Femur (tissue), 1 donor: ENCODE results near the gene DIPK1C.

ENCODE experiments used
- DNase-seq: peaks from one replicate; pipeline ENCODE4 v3.0.0-alpha.2; 2017

The DIPK1C gene

DNA sequence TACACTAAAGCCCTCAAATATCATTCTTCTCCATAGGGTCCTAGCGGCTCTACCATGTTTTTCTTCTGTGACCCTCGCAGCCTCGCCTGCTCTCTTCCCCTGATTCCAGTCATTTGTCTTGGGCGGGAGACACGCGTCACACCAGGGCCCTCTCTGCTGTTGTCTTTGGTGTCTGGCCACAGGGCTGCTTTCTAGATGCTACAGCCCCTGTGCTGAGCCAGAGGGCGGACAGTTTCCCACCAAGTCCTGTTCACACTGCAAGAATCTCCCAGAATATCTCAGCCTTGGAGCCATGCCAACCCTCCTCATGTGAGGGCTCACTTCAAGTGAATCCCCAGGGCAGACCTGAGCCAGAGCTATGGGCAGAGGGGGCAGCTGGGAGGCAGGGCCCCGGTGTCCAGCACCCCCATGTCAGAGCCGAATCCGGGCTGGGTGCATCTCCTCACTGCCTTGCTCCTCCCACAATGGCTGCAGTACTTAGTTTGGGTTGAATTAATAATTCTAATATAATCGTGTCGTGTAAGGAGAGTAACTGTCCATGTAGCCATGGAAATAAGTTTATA is 42.1 kb downstream of the DIPK1C start:
- DNase-seq = no peak

DNA sequence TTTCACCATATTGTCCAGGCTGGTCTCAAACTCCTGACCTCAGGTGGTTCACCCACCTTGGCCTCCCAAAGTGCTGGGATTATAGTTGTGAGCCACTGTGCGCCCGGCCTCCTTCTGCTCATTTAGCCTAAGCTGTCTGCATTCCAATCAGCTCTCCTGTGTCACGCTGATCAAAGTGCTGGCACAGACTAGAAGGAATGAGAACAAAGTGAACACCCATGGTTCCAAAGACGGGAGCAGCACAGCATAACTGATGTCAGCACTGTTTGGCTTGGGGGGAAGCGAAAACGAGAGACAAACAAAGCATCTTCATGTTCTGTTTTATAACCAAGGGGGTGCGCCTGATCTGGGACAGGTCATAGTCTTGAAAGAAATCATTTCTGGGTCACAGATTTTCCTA is 43.3 kb downstream of the DIPK1C start:
- DNase-seq = no peak

DNA sequence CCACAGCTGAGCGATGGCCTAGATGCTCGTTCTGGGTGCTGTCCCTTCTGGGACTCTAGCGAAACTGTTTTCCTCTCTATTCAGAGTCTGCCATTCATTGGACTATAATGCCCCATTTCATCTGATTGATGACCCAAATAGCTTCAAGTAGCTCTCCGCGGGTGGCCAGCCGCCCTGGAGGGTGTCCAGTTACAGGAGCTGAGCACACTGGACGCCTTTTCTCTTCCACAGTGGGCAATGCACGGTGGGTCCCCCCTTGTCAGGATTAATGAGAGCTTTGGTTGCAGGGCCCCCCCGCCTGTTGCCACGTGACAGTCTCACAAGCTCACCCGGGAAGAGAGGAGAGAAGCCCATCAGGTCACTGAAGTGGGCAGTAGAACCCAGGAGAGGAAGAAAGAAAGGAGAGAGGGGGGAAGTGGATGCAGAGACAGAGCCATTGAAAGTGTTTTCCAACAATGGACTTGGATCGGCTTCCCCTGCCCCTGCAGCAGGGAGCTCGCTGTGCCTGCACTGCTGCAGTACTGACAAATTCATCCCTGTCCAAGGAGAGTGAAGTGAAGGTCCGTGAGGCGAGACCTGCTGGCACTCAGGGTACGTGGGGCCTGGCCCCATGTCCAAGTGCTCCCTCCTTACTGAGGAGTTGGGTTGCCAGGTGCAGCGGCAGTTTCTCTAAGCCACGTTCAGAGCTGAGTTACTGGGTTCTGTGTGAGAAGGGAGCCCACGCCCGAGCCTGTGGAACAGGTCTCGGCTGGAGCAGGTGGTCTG is 44.8 kb downstream of the DIPK1C start:
- DNase-seq = no peak

DNA sequence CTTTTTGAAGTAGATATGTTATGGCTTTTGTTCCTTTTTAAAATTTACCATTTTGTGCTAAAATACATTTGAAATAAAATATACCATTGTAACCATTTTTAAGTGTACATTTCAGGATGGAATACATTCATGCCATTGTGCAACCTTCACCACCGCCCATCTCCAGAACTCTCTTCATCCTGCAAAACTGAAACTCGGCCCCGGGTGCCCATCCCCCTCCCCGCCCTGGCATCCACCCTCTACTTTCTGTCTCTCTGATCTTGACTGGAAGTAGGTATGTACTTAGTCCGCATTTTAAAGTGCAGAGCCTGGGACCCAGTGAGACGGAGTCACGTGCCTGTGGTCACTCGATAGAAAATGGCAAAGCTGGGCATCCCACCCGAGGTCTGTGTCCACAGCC is 45.6 kb downstream of the DIPK1C start:
- DNase-seq = no peak

DNA sequence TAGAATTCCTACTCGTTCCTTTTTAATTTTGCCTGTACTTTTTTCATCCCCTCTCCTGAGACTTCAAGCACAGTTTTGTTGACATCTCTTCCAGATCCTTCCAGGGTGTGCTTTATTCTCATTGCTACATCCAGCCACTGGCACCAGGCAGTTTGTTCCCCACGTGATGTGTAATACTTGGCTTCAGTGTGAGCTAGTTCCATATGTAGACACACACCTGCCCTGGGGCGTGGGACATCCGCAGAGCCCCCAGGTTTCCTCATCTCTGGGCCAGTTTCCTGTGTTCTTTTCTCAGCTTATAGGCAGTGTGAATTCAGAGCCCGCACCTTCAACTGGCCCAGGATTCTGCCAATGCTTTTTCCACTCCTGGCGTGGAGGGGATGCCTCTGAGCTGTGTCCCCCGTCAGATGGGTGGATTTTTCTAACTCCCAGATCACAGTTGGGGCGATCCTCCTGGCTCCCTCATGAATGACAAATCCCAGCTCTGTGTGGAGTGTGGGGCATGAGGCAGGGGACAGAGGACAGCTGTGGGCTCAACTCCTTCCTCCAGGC is 46.6 kb downstream of the DIPK1C start:
- no peak for DNase-seq

DNA sequence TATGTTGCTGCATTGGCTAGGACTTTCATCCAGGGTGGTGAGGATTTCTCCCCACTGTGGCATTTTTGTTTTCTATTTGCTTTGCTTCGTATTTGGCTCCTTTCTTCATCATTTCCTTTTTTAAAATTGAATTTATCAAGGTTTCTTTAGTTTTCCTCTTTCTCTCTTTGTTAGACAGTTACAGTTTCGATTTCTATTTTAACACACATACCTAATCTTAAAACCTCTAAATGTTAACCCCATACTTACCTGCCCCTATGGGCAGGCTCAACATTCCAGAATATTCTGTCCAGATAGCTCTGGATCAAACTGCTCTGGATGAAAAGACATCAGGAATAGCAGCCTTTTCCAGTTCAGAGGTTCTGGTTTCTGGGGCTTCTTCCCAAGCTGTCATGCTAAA is 49.2 kb downstream of the DIPK1C start:
- no peak for DNase-seq

DNA sequence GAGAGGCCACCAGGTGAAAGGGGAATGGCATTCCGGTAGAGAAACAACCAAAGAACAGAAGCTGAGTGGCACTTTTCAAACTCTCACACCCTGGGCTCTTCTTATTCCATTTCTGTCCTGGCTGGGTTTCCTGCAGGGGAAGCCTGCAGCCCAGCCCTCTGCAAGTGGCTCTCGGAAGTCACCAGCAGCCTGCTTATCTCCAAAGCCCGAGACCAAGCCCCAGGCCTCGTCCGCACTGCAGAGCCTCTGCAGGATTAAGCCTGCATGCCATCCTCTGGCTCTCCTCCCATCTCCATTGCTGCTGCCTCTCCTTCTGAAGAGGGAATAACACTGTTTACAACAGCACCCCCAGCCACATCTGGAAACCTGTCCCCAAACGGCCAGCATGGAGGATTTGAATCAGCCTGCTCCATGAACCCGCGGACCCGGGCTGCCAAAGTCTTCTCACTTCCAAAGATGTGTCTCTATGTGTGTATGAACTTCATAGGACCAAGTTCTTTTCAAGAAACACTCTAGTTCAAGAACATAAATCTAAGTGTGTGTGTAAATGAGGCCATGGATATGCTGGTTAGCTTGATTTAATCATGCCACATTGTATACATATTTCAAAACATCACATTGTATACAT is 54.2 kb downstream of the DIPK1C start:
- no peak for DNase-seq

DNA sequence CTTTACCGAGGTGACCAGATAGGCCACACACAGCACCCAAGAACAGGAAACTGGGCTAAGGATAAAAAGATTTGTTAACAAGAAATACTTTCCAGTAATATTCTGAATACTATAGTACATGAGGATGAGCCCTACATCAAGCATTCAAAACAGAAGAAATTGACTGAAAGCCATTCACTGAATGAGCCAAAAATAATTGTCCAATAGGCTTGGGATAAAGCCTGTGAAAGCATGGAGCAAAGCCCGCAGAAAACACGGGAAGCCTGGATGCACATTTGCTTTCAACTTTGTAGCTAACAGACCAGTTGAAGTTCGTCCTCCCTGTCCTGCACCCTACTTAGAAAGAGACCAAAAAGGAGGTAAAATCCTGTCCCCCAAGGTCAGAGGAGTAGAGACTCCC is 56.3 kb downstream of the DIPK1C start:
- peak; percentile 32 for DNase-seq

DNA sequence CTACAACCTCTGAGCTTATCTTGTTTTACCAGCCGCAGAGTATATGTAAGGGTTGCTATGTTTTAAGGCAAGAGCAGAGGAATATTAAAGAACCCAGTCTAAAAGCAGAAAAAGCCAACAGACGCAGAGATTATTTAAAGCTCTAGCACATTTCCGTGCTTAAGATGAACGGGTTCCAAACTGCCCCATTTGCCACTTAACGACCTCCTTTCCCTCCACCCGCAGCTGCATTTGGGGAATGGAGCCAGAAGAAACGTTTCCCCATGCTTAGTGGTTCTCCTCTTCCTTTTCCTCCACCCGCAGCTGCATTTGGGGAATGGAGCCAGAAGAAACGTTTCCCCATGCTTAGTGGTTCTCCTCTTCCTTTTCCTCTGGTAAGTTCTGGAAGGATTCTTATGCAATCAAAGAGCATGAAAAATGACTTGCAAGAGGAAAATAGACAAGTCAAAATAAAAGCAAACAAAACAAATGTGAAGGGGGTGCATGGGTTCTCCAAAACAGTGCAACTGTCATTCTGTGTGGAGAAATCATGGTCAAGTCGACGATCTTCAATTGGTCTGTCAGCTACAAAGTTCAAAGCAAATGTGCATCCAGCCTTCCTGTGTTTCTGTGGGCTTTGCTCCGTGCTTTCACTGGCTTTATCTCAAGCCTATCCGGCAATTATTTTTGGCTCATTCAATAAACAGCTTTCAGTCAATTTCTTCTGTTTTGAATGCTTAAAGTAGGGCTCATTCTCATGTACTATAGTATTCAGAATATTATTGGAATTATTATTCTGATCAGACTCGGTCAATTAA is 57.8 kb downstream of the DIPK1C start:
- peak; percentile 66 for DNase-seq

DNA sequence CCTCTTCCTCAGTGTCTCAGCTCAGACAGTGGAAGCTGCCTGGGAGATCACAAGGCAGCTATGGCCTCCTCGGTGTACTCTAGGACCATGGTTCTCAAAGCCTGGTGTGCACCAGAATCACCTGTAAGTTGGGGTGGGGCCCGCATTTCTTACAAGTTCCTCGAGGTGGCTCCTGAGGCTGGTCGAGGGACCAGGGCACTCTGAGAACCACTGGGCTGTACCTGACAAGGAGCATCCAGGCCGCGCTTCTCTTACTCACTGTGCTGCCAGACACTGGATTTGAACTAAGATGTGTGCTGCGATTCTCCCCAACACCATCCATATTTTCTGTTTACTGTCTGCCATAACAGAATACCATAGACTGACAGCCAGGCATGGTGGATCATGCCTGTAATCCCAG is 59.5 kb downstream of the DIPK1C start:
- DNase-seq = no peak

DNA sequence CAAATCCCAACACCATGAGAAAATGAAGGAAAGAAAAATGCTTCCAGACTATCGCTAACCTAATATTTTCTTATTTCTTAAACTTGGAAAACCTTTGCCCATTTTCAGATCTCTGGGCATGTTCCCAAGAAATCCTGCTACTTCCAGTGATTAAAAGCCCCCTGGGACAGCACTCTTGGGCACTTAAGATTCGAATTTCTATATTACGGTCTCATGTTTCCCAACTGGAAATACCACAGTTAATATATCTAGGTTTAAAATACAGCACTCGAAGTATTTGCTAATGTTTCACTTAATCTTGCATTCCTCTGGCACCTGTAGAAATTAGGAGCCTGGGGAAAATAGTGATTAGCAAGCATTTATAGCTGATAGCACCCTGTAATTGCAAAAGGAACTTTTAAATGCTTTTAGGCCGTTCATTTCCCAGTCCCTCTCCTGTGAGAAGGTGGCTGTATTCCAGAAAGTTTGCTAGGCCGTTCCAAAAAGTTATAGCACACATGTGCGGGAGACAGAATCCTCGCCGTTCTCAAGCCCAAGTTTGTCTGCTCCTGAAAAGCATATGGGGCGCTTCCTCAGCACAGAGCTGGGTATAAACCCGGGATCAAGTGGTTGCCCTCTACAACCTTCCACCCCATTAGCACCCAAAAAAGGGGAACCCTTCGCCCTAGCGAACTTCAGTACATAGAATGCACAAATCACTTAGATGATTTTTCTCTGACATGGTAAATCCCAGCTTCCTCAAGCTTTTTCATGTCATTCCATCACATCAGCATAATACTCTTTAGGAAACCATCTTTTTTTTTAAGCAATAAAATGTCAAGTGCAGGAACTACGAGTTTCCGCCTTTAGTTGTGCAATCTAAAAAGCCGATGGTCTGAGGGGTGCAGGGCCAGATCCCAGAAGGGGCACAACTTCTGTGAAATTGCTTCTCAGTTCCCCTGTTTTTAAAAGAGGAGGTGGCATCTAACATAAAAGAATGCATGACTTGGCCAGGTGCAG is 60.6 kb downstream of the DIPK1C start:
- peak; percentile 68 for DNase-seq

DNA sequence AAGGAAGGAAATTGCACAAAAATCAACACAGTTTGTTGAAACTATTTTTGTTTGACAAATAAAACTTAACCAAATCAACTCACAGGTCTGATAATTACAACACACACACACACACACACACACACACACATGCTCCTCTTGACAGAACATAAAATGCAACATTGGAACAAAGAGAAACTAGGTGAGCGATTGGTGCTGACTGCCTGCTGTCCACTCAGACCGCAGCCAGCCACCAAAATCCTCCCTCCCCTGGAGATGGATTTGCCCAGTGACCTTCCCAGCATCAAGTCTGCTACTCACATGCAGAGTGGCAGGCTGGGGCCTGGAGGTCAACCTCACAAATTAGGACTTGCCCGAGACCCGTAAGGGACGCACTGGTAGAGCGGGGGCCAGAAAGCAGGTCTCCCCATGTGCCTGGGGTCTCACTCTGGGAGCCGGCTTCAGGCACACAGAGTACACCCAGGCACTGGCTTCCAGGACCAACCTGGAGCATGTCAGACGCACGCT is 61.4 kb downstream of the DIPK1C start:
- DNase-seq = no peak

DNA sequence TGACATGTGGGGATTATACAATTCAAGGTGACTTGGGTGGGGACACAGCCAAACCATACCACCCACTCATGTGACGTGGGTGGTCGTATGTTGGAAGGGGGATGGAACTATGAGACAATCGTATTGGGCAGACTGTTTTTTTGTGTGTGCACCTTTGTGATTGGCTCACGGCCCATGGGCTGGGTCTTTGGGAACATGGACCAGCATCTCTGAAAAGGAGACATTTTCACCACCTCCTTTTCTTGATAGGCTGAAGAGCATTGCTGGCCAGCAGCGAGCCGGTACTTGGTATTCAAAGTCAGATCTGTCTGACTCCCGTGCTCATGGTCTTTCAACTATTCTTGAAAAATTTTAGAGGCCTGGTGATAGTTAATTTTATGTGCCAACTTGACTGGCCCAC is 62.1 kb downstream of the DIPK1C start:
- no peak for DNase-seq

DNA sequence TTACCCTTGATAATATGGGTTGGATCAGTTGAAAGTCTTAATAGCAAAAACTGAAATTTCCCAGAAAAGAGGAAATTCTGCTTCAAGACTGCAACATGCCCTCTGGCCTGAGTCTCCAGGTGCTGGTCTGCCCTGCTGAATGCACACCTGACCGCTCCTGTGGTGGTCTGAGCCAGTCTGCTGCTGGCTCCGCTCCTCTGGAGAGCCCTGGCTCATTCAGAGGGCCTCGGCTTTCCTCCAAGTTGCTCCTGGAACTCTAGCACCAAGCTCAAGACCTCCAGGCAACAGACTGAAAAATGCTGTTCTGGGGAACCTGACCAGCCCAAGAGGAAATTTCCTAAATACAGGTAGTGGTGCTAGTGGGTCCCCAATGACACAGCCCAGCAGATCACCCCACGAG is 64.8 kb downstream of the DIPK1C start:
- no peak for DNase-seq

DNA sequence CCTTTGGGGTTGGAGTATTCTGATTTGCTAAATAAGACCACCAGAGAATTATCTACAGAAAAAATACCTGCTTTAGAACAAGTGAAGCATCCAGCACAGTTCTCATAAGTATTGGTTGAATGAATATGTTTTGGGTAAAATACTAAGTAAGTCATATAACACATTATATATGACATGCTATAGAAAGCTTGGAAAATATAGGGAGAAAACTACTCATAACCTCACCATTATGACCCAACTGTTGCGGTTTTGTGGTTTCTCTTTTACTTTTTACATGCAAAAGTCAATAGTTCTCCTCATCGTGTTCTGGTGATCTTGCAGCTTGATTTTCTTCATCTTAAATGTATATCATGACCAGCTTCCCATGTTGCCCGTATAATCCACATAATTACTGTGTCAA is 66.2 kb downstream of the DIPK1C start:
- DNase-seq = no peak

DNA sequence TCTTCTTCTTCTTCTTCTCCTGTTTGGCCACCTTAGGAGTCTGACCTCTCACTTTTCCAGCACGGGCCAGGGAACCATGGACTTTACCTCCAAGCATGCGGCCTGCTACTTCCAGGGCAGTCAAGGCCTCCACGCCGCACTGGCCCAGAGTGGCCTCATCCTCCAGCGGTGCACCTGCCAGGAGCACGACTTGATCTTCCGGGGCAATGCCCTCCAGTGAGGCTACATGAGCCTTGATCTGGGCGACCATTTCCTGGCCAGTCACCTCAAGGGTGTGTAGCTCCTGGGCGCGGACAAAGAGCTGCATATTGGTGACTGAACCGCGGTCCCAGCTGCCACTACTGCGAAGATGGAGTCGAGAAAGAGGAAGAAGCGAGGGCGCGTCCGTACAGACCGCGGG is 67.1 kb downstream of the DIPK1C start:
- no peak for DNase-seq

DNA sequence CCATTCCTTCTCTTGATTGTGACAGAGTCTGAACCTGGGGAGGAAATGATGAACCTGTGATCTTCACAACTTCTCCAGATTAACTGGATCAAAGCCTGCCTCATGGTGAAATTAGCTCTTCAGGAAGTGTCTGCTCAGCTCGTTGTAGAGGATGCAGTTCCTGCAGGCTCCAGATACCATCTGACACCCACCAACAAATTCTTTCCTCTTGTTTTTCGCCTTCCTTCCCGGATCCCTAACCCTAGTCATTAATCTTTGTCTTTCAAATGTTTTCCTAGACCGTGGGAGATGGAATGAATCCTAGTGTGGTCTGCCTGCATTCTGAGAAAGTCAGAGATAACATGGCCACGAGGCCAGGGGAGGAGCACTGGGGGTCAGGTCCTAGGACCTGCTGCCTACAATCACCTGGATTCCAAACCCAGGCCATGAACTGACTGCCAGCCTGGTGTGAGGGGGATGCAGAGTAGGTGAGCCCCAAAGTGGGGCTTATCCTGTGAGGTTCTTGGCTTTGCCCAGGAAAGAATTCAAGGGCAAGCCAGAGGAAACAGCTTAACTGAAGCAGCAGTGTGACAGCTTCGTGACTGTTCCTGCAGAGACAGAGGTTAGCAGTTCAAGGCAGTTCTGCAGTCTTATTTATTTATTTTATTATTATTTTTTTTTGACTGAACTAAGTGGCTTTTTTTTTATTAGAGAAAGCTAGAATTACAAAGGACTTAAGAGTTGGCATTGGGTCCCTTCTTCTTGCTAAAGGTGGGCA is 67.8 kb downstream of the DIPK1C start:
- no peak for DNase-seq

DNA sequence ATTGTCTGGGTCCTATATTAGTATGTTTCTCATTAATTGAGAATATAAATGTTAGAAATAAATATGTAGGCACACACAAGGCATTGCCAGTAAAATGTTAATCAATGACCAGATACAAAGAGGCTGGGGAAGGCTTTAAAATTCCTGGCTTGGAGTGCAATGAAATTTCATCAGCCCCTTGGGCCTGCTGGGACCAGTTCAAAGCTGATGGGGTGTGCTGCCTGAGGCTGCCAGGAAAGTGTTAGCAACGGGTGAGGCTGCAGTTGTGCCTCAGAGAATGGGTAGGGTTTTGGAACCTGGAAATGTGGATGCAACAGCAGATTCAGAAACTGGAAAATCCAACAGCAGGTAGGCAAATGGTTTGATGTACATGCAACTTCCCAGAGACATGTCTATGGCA is 68.9 kb downstream of the DIPK1C start:
- peak; percentile 31 for DNase-seq

DNA sequence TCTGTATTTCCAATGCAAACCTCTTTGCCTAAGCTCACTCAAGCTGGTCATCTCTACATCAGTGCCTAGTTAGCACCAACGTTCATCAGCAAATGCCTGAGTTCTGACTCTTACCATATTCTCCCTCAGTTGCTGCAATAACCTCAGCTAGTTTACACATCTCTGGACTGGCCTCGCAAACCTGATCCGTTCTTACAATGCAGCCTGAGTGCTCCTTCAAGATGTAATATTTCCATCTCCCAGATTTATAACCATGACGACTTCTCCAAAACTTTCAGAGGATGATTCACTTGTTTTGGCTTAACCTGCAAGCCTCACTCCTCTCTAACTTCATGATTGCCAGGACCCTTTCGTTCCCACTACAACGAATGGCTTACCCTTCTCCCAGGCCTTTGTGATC is 69.7 kb downstream of the DIPK1C start:
- DNase-seq = peak; percentile 34
